ENCODE results near the gene ZNF143.
"Not testable (repeated sequence)": the region's sequence is repeated elsewhere in the genome, so short reads cannot be mapped to it uniquely, and the experiment has no call there.

Gene ZNF143

DNA sequence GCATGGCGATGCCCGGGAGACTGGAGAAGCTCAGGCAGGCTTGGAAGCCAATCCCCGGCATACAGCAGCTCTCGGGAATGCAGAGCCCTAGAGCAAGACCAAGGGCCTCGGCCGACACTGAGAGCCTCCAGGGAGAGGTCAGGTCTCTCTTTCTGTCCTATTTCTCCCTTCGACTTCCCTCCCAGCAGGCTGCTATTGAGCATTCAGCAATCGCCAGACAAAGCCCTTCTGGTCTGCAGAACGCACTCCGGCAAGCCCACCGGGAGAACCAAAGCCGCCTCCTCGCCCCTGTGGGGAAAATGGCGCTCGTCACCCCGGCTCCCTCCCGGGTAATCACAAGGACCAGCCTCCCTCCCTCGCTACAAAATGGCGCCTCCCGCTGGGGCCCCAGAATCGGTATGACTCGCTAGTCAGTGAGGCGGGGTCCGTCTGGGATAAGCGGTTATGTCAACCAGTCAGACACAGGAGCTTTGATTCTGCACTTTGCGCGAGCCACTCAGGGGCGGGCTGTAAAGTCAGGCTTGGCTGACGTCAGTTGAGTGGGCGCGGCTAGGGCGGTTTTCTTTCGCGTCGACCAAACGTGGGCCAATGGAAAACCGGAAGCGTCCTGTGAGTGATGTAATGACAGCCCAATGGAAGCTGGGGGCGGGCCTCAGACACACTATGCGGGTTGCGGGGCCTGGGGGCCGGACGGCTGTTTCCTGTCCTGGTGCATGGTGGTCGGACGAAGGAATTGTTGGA, at the start of gene ZNF143:
Gene ZNF143, plus strand, starts transcription at position 691 of the 741 bp plus-strand sequence. CDS start 10,297 bp downstream, outside the sequence.
- DNase-seq (ENCODE audit: low read depth): peak; percentile 99

DNA sequence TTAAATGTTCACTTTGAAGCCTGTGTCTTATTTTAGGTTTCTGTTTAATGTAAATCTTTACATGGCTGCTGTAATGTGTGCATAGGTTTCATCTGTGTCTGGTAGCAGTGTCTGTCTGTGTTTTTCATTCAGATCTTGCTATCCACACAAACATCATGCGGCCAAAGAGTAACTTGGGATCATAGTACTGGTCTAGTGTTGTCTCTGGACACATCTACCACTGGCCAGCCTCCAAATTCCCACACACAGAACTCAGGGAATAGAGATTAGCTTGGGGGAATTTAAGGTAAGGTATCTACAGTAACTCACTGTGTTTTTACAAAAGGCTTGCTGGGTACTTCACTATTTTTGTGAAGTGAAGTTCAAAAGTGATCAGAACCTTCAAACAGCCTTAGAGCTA, 32.1 kb upstream of the ZNF143 start:
- DNase-seq (ENCODE audit: low read depth): no peak

- DNase-seq (ENCODE audit: low read depth): no peak
Measured at GRCh38 chr11:9438611-9439010, 22.2 kb upstream of the ZNF143 start.

- no peak for DNase-seq (ENCODE audit: low read depth)
Measured at GRCh38 chr11:9446230-9446629, 14.6 kb upstream of the ZNF143 start.

DNA sequence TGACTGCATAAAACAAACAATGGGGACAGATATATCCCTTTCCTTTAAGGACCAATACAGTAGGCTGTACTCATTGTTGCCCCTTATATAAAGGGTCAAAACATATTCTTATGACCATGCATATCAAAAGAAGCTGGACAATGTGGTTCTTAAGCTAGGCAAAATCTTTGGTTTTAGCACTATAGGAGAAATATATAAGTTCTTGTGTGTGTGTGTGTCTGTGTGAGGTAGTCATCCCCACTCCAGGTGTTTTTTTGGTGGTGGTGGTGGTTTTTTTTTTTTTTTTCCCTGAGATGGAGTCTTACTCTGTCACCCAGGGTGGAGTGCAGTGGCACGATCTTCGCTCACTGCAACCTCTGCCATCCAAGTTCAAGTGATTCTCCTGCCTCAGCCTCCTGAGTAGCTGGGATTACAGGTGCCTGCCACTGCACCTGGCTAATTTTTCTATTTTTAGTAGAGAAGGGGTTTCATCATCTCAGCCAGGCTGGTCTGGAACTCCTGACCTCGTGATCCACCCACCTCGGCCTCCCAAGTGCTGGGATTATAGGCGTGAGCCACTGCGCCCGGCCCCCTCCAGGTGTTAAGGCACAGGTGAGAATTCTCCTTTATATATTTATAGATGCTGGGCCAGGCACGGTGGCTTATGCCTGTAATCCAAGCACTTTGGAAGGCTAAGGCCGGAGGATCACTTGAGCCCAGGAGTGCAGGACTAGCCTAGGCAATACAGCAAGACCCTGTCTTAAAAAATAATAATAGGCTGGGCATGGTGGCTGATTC, 12.0 kb upstream of the ZNF143 start:
- no peak for DNase-seq (ENCODE audit: low read depth)

GRCh38 chr11:9452023-9452422, 8.8 kb upstream of the ZNF143 start:
- not testable (repeated sequence) for DNase-seq (ENCODE audit: low read depth)

DNA sequence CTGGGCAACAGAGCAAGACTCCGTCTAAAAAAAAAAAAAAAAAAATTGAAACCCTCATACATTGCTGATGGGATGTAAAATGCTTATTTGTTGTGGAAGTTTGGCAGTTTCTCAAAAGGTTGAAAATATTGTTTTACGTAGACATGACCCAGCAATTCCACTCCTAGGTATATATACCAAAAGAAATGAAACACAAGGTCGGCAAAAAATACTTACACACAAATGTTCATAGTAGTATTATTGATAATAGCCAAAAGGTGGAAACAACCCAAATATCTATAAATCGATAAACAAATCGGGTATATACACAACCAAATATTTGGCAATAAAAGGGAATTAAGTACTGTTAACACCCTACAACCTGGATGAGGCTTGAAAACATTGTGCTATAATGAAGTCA, 5.1 kb upstream of the ZNF143 start:
- no peak for DNase-seq (ENCODE audit: low read depth)

DNA sequence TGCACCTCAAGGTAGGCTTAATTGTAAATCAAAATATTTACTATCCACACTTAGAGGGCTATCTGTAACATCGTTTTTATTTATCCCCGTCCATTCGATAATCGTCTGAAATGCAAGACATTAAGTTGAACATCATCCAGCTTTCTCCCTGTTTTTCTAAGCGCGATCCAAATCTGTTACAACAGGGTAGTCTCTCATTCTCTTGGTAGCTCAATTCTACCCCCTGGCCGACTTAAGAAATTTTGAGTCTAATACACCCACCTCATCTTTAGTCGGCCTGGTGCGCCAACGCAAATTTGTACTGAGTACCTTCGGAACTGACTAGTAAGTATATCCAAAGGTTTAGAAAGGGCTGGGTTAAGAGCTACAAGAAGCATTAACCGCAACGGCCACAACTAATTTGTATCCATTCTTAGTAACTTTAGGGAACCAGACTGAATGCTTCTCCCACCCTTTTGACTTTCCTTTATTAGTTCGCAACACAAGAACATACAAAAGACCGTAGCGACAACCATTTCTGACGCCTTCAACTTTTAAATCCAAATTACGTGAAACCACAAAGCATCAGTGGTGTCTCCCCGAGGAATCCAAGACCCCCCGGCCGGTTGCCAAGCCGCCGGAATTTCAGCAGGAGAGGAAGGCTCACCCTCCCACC, 1.0 kb upstream of the ZNF143 start:
- peak; percentile 18 for DNase-seq (ENCODE audit: low read depth)

DNA sequence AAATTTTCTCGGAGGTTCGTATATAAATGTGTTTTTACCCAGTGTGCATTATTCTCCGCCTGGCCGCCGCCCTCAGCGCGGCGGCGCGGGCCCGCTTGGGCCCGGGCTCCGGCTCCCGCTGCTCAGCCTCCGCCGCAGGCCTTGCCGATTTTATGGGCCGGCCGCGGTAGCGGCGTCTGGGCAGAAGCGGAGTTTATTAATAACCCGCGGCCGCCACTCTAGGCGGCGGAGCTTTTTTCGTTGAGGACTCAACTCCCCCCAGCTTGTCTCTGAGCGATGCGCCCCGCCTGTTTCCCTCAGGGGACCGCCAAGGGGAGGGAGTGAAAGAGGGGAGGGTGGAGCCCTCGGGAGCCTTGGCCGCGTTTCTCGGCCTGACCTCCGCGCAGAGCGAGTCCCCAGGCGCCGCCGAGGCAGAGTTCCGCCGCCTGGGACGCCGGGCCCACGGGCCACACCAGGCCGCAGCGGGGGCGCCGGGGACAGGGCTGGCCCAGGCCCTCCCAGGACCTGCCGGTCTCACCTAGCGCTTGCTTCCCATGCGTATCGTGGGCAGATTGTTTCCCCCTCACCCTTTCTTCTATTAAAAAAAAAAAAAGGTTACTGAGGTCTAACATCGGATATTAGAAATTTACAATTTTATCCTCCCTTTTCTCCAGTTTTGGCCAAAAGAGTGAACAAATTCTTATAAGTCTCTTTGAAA, 399 bp downstream of the ZNF143 start:
- DNase-seq (ENCODE audit: low read depth): peak; percentile 67

DNA sequence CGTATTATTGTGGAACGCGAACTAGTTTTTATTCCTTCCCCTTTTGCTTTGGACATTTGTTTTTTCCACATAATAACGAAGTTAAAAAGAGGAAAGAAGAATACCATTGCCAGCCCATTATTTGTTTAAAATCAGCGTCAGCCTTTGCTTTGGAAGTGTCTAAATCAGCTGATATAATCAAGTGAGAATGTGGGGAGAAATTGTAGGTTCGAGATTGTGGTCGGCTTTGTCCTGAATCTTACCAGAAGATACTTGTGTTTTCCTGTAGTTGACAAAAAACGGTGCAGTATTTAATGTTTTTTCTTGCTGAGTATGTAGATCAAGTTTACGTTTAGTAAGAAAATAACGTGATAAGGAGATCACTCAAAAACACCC, 935 bp downstream of the ZNF143 start:
- DNase-seq (ENCODE audit: low read depth): no peak

GRCh38 chr11:9462172-9462799, 1.5 kb downstream of the ZNF143 start:
- DNase-seq (ENCODE audit: low read depth): no peak

DNA sequence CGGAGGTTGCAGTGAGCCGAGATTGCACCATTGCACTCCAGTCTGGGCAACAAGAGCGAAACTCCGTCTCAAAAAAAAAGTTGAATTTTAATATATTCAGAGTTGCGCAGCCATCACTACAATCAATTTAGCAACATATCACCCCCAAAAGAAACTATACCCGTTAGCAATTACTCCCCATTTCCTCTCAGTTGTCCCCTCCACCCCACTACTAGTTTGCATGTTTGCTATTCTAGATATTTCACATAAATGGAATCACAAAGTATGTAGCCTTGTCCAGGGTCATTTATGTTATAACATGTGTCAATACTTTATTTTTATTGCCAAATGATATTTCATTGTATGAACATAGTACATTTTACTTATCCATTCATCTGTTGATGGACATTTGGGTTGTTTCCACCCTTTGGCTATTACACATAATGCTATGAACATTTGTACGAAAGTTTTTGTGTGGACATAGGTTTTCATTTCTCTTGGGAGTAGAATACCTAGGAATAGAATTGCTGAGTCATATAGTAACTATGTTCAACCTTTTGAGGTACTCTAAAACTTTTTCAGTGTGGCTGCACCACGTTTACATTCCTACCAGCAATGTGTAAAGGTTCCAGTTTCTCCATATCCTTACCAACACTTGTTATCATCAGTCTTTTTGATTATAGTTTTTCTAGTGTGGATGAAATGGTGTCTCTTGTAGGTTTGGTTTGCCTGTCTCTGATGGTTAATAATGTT, 2.2 kb downstream of the ZNF143 start:
- no peak for DNase-seq (ENCODE audit: low read depth)

DNA sequence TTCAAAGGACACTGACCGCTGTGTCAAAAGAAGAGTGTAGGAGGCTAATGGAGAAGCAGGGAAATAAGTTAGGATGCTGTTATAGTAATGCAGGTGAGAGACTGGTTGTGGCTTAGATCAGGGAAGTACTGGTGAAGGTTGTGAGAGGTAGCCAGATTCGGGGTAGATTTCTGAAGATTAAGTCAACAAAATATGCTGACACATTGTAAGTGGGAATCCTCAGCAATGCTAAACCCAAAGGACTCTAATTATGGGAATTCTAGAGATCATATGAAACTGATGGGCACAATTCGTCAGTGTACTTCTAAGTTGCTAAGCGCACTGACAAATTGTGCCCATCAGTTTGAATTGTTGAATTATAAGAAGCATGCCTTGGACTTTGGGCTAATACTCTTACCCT, 10.0 kb downstream of the ZNF143 start:
- DNase-seq (ENCODE audit: low read depth): no peak

DNA sequence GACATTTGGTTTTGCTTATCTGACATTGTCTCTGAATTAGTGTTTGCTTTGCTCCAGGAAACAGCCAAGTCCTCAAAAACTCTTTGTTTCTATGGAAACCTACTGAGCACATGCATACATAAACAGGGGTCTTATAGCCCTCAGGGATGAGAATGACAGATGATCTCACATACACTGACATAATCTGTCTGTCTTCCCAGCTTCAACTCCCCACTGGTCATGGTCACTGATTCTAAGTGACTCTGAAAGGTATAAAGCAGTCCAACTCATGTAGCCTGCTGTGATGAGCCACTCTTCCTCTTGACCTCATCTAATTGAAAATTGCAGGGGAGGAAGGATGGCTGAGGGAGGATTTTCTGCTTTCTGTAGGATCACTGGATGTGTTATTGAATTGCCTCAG, 12.6 kb downstream of the ZNF143 start:
- DNase-seq (ENCODE audit: low read depth): no peak

GRCh38 chr11:9479899-9480298, 19.1 kb downstream of the ZNF143 start:
- DNase-seq (ENCODE audit: low read depth): no peak

- no peak for DNase-seq (ENCODE audit: low read depth)
Measured at GRCh38 chr11:9489080-9489765, 28.4 kb downstream of the ZNF143 start.

- DNase-seq (ENCODE audit: low read depth): no peak
Measured at GRCh38 chr11:9490376-9490775, 29.6 kb downstream of the ZNF143 start.

GRCh38 chr11:9493492-9493891, 32.7 kb downstream of the ZNF143 start:
- DNase-seq (ENCODE audit: low read depth): no peak

- no peak for DNase-seq (ENCODE audit: low read depth)
Measured at GRCh38 chr11:9494316-9494715, 33.5 kb downstream of the ZNF143 start.

- no peak for DNase-seq (ENCODE audit: low read depth)
Measured at GRCh38 chr11:9495803-9496514, 35.1 kb downstream of the ZNF143 start.
